ENCODE data around the gene GUCD1. TPM values are rescaled to one million over a fixed set of nuclear protein-coding genes. Genes with fewer than 3 reads are reported as not detected.

Gene GUCD1
- total and polyA plus RNA-seq, 7 donors, result 114 to 232 (median 151) TPM

- intact Hi-C loops (cut with DNase I), result loop anchor here (2.0 to 10.0 kb wide), 3 partner anchors 80 to 177 kb away; no protein-coding TSS in a partner anchor
- WGBS, 3 donors, result 74 to 81% (median 80%) methylated on average over 7 of the region's 7 CpGs
- DNase-seq (no peak), ATAC-seq (no peak)
- Histone ChIP-seq H3K36me3 (ENCODE audit: insufficient read depth in 1 of 2, low read depth in 1 of 2) (no peaks in the 10 kb centered on the region), H3K27me3 (ENCODE audit: insufficient read depth in 3 of 3, low read length in 2 of 3) (no peaks in the 10 kb centered on the region), H3K4me3 (no peak overlapping the region), H3K4me1 (peaks cover 14% of the 10 kb centered on the region), H3K27ac (no peak overlapping the region), H3K9me3 (no peaks in the 10 kb centered on the region)
- no peak for TF ChIP-seq CTCF (IDR thresholded peaks at IDR 0.05)
Observed at GRCh38 chr22:24502034-24502433, 52.9 kb downstream of the GUCD1 start.

GRCh38 chr22:24501301-24502005 lies 53.5 kb downstream of the GUCD1 start:
- Histone ChIP-seq H3K27ac (no peak overlapping the region), H3K9me3 (no peaks in the 10 kb centered on the region), H3K27me3 (ENCODE audit: insufficient read depth in 3 of 3, low read length in 2 of 3) (no peaks in the 10 kb centered on the region), H3K36me3 (ENCODE audit: insufficient read depth in 1 of 2, low read depth in 1 of 2) (no peaks in the 10 kb centered on the region), H3K4me3 (no peak overlapping the region), H3K4me1 (peaks cover 14% of the 10 kb centered on the region)
- no peak for TF ChIP-seq CTCF (IDR thresholded peaks at IDR 0.05)
- intact Hi-C loops (cut with DNase I), result loop anchor here (2.0 to 10.0 kb wide), 3 partner anchors 79 to 177 kb away; no protein-coding TSS in a partner anchor
- 73 to 82% (median 79%) methylated on average over 8 of the region's 8 CpGs for WGBS, 3 donors
- ATAC-seq, result no peak
- no peak for DNase-seq

- peak overlapping the region; percentile 36 for H3K27ac ChIP-seq
- WGBS, 3 donors, result 36 to 56% (median 49%) methylated on average over 16 of the region's 16 CpGs
- H3K27me3 ChIP-seq (ENCODE audit: insufficient read depth in 3 of 3, low read length in 2 of 3), result peaks cover 0 to under 1% (median 0%) of the 10 kb centered on the region in 3 donors
- H3K9me3 ChIP-seq, result no peaks in the 10 kb centered on the region
- ATAC-seq (peak; percentile 75 to 90 (median 88)), DNase-seq (no peak)
- no peak for TF ChIP-seq CTCF (IDR thresholded peaks at IDR 0.05)
- intact Hi-C loops (cut with DNase I), result loop anchor here (5.0 to 10.0 kb wide), 2 partner anchors 78 to 176 kb away; no protein-coding TSS in a partner anchor
- H3K4me3 ChIP-seq, result no peak overlapping the region
- H3K4me1 ChIP-seq, result peaks cover 14% of the 10 kb centered on the region
- H3K36me3 ChIP-seq (ENCODE audit: insufficient read depth in 1 of 2, low read depth in 1 of 2), result no peaks in the 10 kb centered on the region
Observed at GRCh38 chr22:24500277-24500820, 54.6 kb downstream of the GUCD1 start.

- H3K4me1 ChIP-seq, result peaks cover 14% of the 10 kb centered on the region
- H3K9me3 ChIP-seq, result no peaks in the 10 kb centered on the region
- H3K36me3 ChIP-seq (ENCODE audit: insufficient read depth in 1 of 2, low read depth in 1 of 2), result no peaks in the 10 kb centered on the region
- ATAC-seq, result no peak
- H3K27ac ChIP-seq, result peak overlapping the region; percentile 36
- WGBS, 3 donors, result 91 to 94% (median 93%) methylated on average over 10 of the region's 10 CpGs
- DNase-seq, result no peak
- TF ChIP-seq CTCF (IDR thresholded peaks at IDR 0.05), result no peak
- H3K4me3 ChIP-seq, result no peak overlapping the region
- intact Hi-C loops (cut with DNase I), result loop anchor here (5.0 to 10.0 kb wide), 2 partner anchors 77 to 175 kb away; no protein-coding TSS in a partner anchor
- peaks cover 0 to 6% (median 4%) of the 10 kb centered on the region in 3 donors for H3K27me3 ChIP-seq (ENCODE audit: insufficient read depth in 3 of 3, low read length in 2 of 3)
Observed at GRCh38 chr22:24499706-24500276, 55.1 kb downstream of the GUCD1 start.

Measured in psoas muscle (tissue), 8 donors.